Esophagus squamous epithelium (tissue), 5 donors: ENCODE results near the gene SLC25A45. TPM values are rescaled to one million over a fixed set of nuclear protein-coding genes. Genes with fewer than 3 reads are reported as not detected.

Source experiments
- DNase-seq: peaks from one replicate; lab custom pipeline; 2025; lab: John Stamatoyannopoulos, UW
- H3K27ac ChIP-seq, 4 donors: fragments of 200-600 bp; sonication (generic); one replicate each; pipeline ENCODE4 v1.5.1; 2016 to 2019; ENCODE audit warnings: mild to moderate bottlenecking in 1 of 4
- H3K27me3 ChIP-seq, 4 donors: fragments of 200-600 bp; sonication (generic); 1 replicate in 3 of 4; 2 replicates in 1 of 4; pipeline versions ENCODE4 v1.5.1 to v1.6.0; 2017 to 2021; ENCODE audit warnings: antibody characterized with exemption in 1 of 4
- H3K36me3 ChIP-seq, 3 donors: fragments of 200-600 bp; sonication (generic); one replicate each; pipeline ENCODE4 v1.5.1; 2016 to 2019
- H3K4me1 ChIP-seq, 3 donors: fragments of 200-600 bp; sonication (generic); one replicate each; pipeline ENCODE4 v1.5.1; 2017 to 2019
- H3K4me3 ChIP-seq, 4 donors: fragments of 200-600 bp; sonication (generic); 1 replicate in 3 of 4; 2 replicates in 1 of 4; pipeline ENCODE4 v1.5.1; 2016 to 2019; ENCODE audit warnings: mild to moderate bottlenecking in 2 of 4, moderate library complexity in 1 of 4
- H3K9me3 ChIP-seq, 3 donors: fragments of 200-600 bp; sonication (generic); one replicate each; pipeline ENCODE4 v1.5.1; 2016 to 2019
- POLR2A ChIP-seq, 4 donors: fragments of 450-650 bp; IDR thresholded peaks; one replicate each; pipeline ENCODE4 v1.6.1; 2017; ENCODE audit warnings: antibody characterized with exemption in 4 of 4, mild to moderate bottlenecking in 4 of 4, moderate library complexity in 3 of 4
- WGBS, 2 donors: methylation state at CpG; one replicate each; pipeline ENCODE4 v1.1.5; 2018; 5-methylcytosine and 5-hydroxymethylcytosine counted together
- intact Hi-C: fragments of 100-400 bp; cut with DNase I; formaldehyde crosslinking; loops from one replicate; pipeline ENCODE4 v1.15.0; 2022
- total RNA-seq, 4 donors: library from RNA; depleted of rRNA; stranded (reverse); fragments of >200 nt; gene quantifications; one replicate each; pipeline ENCODE4 v1.1.0, GENCODE V29; 2016
- TF ChIP-seq, protein P1 (sequence below), 6 experiments: fragments of 450-650 bp in 4 of 6; fragments of 200-600 bp in 2 of 6; sonication (generic) in 2 of 6; IDR thresholded peaks; one replicate each; pipeline ENCODE4 v1.5.1; 2016 to 2019; ENCODE audit warnings: antibody characterized with exemption in 6 of 6, mild to moderate bottlenecking in 4 of 6, moderate library complexity in 4 of 6
- donor health status: DM: yes; HTN: yes; CAD: no.

Gene SLC25A45, protein sequence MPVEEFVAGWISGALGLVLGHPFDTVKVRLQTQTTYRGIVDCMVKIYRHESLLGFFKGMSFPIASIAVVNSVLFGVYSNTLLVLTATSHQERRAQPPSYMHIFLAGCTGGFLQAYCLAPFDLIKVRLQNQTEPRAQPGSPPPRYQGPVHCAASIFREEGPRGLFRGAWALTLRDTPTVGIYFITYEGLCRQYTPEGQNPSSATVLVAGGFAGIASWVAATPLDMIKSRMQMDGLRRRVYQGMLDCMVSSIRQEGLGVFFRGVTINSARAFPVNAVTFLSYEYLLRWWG
- 1 to 10 TPM; 1.9 to 7.7 (median 4.0) TPM for total RNA-seq

DNA sequence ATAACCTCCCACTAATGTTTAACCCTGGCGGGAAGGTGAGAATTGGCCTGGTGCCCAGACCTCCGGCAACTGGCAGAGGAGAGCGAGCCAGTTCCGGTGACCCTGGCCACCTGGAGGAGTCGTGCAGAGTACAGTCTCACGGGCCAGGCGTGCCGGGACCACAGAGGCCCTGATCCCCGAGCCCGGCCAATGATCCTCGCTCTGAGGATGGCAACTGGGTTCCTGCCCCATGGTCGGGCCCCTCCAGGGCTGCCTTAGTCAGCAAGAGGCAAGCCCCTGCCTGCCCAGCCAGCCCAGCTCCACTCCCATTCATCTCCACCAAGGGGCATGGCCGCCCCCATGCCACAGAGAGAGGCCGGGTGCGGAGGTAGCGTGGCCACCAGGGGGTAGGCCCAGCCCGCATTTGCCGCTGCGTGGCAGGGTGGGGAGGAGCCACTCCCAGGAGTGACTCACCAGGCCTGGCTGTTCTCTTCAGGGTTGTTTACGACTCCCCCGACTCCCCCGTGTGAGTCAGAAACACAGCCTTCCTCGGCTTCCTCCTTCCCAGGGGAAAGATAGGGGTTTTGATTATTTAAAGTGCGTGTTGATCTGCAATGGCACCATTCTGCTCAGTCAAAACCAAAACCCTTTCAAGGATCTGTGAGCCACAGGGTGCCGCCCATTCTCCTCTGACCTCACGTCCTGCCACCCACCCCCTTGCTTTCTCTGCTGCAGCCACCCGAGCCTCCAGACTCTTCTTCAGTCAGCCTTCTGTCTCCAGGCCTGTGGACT lies at the start of gene SLC25A45:
Gene SLC25A45 (minus strand): TSS at position 614 of the 771 bp plus-strand sequence. CDS start 695 bp downstream, outside the sequence.
- peak; percentile 68 for DNase-seq
- Histone ChIP-seq H3K4me1 (peaks cover 34 to 83% (median 58%) of the 10 kb centered on the region in 3 donors), H3K27ac (peak within 1 kb of the TSS; percentile 95 to 99 (median 98)), H3K9me3 (no peaks in the 10 kb centered on the region), H3K4me3 (peak within 1 kb of the TSS; percentile 23 to 68 (median 46)), H3K36me3 (no peaks in the 10 kb centered on the region), H3K27me3 (no peaks in the 10 kb centered on the region)
- intact Hi-C loops, result loop anchor here (5.0 kb wide), 1 partner anchor 35 kb away; no protein-coding TSS in a partner anchor
- peak in 3 of 4 donors; percentile 38 to 76 (median 59) for TF ChIP-seq POLR2A (IDR thresholded peaks at IDR 0.05)
- TF ChIP-seq, protein P1, sequence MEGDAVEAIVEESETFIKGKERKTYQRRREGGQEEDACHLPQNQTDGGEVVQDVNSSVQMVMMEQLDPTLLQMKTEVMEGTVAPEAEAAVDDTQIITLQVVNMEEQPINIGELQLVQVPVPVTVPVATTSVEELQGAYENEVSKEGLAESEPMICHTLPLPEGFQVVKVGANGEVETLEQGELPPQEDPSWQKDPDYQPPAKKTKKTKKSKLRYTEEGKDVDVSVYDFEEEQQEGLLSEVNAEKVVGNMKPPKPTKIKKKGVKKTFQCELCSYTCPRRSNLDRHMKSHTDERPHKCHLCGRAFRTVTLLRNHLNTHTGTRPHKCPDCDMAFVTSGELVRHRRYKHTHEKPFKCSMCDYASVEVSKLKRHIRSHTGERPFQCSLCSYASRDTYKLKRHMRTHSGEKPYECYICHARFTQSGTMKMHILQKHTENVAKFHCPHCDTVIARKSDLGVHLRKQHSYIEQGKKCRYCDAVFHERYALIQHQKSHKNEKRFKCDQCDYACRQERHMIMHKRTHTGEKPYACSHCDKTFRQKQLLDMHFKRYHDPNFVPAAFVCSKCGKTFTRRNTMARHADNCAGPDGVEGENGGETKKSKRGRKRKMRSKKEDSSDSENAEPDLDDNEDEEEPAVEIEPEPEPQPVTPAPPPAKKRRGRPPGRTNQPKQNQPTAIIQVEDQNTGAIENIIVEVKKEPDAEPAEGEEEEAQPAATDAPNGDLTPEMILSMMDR (IDR thresholded peaks at IDR 0.05), result peak; percentile 73 to 98 (median 96)
- 0% methylated on average over 8 of the region's 27 CpGs for WGBS, 2 donors

DNA sequence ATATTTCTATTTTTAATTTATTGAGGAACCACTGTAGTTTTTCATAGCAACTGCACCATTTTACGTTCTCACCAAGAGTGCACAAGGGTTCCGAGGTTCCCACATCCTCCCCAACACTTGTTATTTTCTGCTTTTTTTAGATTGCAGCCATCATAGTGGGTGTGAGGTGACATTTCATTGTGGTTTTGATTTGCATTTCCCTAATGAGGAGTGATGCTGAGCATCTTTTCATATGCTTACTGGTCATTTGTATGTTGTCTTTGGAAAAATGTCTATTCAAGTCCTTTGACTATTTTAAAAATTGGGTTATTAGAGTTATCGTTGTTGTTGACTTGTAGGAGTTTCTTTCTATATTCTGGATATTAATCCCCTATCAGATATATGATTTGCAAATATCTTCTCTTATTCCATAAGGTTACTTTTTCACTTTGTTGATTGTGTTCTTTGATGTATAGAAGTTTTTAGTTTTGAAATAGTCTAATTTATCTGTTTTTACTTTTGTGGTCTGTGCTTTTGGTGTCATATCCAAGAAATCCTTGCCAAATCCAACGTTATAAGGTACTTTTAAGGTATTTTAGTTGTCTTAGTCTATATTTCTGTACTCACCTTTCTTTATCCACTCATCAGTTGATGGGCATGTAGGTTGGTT lies 49.1 kb upstream of the SLC25A45 start:
- TF ChIP-seq, protein P1 (IDR thresholded peaks at IDR 0.05), result no peak
- TF ChIP-seq POLR2A (IDR thresholded peaks at IDR 0.05), result peak in 1 of 4 donors; percentile 23
- WGBS, 2 donors, result 17 to 39% methylated on average over 4 of the region's 4 CpGs
- Histone ChIP-seq H3K27me3 (no peaks in the 10 kb centered on the region), H3K4me3 (peak overlapping the region in 3 of 4 donors; percentile 7 to 89 (median 78)), H3K27ac (peak overlapping the region; percentile 35 to 100 (median 74)), H3K4me1 (peaks cover 17 to 100% (median 67%) of the 10 kb centered on the region in 3 donors), H3K9me3 (no peaks in the 10 kb centered on the region), H3K36me3 (peaks cover 4 to 61% (median 29%) of the 10 kb centered on the region in 3 donors)
- intact Hi-C loops, result no loop called here
- no peak for DNase-seq

DNA sequence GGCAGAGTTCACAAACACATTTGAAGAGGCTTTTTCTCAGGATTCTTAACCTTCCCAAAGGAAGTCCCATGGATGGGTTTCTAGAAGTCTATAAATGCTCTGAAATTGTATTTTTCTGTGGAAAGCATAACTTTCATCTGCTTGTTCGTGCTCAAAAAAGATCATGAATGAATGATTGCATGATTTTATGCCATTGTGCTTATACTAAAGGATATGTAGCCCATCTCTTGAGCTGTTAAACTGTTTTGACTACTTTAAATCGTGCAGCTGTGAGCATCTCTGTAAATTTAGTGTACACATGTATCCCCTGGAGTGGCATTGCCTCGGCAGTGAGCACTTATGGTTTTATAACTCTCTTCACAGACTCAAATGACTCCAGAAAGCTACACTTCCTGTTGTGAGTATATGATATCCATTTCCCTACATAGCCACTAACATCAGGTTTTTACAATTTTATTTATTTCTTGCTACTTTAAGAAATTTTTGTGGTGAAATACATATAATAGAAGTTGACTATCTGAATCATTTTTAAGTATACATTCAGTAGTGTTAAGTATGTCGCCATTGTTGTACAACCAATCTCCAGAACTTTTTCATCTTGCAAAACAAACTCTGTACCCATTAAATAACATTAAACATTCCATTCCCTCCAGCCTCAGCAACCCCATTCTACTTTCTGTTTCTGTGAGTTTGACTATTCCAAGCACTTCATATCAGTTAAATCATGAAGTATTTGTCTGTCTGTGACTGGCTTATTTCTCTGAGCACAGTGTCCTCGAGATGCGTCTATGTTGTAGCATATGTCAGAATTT lies 48.2 kb upstream of the SLC25A45 start:
- TF ChIP-seq, protein P1 (IDR thresholded peaks at IDR 0.05), result no peak
- TF ChIP-seq POLR2A (IDR thresholded peaks at IDR 0.05), result peak in 1 of 4 donors; percentile 14
- Histone ChIP-seq H3K4me1 (peaks cover 17 to 94% (median 61%) of the 10 kb centered on the region in 3 donors), H3K27ac (peak overlapping the region; percentile 89 to 100 (median 100)), H3K36me3 (peaks cover 4 to 61% (median 29%) of the 10 kb centered on the region in 3 donors), H3K4me3 (peak overlapping the region; percentile 3 to 95 (median 84)), H3K27me3 (no peaks in the 10 kb centered on the region), H3K9me3 (no peaks in the 10 kb centered on the region)
- DNase-seq, result no peak
- intact Hi-C loops, result no loop called here
- WGBS, 2 donors, result 20 to 21% methylated on average over 6 of the region's 6 CpGs

DNA sequence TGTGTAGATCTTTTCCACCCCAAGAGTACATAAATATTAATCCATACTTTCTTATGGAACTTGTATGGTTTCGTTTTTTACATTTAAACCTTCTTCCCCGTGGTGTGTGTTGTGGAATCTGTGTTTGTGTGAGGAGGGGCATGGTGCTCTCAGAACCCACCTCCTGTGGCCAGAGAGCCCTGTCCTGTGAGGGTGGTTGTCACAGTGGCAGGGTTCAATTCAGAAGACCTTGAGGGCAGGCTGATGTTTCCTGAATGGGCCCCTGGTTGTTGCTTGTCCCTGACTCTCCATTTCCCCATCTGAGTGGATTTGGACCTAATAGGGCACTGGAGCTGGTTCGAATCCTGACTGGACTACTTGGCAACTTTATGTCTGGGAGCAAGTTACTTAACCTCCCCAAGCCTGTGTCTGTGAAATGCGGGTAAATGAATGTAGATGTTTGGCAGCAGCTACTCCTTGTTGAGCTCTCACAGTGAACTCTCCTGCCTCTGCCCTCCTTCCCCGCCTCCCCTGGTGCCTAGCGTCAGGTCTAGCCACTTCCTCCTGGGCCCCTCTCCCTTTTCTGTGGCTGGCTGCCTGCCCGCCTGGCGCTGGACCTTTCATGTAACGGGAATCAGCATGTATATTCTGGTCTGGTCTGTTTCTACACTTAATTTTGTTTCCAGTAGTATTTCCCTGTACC lies 47.4 kb upstream of the SLC25A45 start:
- 2% methylated on average over 9 of the region's 9 CpGs for WGBS, 2 donors
- H3K4me3 ChIP-seq, result peak overlapping the region; percentile 3 to 95 (median 84)
- H3K27me3 ChIP-seq, result no peaks in the 10 kb centered on the region
- H3K27ac ChIP-seq, result peak overlapping the region; percentile 89 to 100 (median 100)
- H3K36me3 ChIP-seq, result peaks cover 4 to 61% (median 28%) of the 10 kb centered on the region in 3 donors
- H3K4me1 ChIP-seq, result peaks cover 11 to 87% (median 55%) of the 10 kb centered on the region in 3 donors
- DNase-seq, result no peak
- no peaks in the 10 kb centered on the region for H3K9me3 ChIP-seq
- TF ChIP-seq, protein P1 (IDR thresholded peaks at IDR 0.05), result peak in 2 of 6 experiments; percentile 3 to 7
- TF ChIP-seq POLR2A (IDR thresholded peaks at IDR 0.05), result peak in 3 of 4 donors; percentile 57 to 67 (median 57)
- intact Hi-C loops, result loop anchor here (10.0 kb wide), 1 partner anchor 45 kb away; no protein-coding TSS in a partner anchor
